ENCODE measurements around the gene C2orf49.

GRCh38 chr2:105381101-105381668 is 43.8 kb downstream of the C2orf49 start:
- TF ChIP-seq, protein P1, sequence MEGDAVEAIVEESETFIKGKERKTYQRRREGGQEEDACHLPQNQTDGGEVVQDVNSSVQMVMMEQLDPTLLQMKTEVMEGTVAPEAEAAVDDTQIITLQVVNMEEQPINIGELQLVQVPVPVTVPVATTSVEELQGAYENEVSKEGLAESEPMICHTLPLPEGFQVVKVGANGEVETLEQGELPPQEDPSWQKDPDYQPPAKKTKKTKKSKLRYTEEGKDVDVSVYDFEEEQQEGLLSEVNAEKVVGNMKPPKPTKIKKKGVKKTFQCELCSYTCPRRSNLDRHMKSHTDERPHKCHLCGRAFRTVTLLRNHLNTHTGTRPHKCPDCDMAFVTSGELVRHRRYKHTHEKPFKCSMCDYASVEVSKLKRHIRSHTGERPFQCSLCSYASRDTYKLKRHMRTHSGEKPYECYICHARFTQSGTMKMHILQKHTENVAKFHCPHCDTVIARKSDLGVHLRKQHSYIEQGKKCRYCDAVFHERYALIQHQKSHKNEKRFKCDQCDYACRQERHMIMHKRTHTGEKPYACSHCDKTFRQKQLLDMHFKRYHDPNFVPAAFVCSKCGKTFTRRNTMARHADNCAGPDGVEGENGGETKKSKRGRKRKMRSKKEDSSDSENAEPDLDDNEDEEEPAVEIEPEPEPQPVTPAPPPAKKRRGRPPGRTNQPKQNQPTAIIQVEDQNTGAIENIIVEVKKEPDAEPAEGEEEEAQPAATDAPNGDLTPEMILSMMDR (IDR thresholded peaks at IDR 0.05; ENCODE audit: low read depth, low read length) = no peak
- TF ChIP-seq EZH2phosphoT487 (IDR thresholded peaks at IDR 0.05; ENCODE audit: low read depth) = no peak
